Neuronal stem cell (in vitro differentiated cells): ENCODE data around the gene NGEF.

ENCODE experiments used
- DNase-seq: peaks from one replicate; pipeline ENCODE4 v3.0.0-alpha.2; 2013; ENCODE audit warnings: low spot score
- H2AFZ ChIP-seq: one replicate; pipeline ENCODE4 v1.6.1; 2013; ENCODE audit warnings: mild to moderate bottlenecking, low read length, inconsistent platforms
- H2AK5ac ChIP-seq: 2 replicates; pipeline ENCODE4 v1.6.1; 2013; ENCODE audit warnings: low read depth, mild to moderate bottlenecking, inconsistent platforms, low read length, moderate library complexity, mixed read lengths
- H2BK120ac ChIP-seq: 2 replicates; pipeline ENCODE4 v1.6.1; 2013; ENCODE audit warnings: low read depth, mild to moderate bottlenecking, inconsistent platforms, low read length, moderate library complexity, mixed read lengths
- H2BK12ac ChIP-seq: one replicate; pipeline ENCODE4 v1.6.1; 2013; ENCODE audit warnings: low read length, inconsistent platforms
- H2BK15ac ChIP-seq: 2 replicates; pipeline ENCODE4 v1.6.1; 2013; ENCODE audit warnings: mild to moderate bottlenecking, low read length, inconsistent platforms, mixed read lengths
- H2BK5ac ChIP-seq: one replicate; pipeline ENCODE4 v1.6.1; 2013; ENCODE audit warnings: inconsistent platforms, mild to moderate bottlenecking, low read length, moderate library complexity
- H3K14ac ChIP-seq: one replicate; pipeline ENCODE4 v1.6.1; 2013; ENCODE audit warnings: low read length, inconsistent platforms
- H3K18ac ChIP-seq: 2 replicates; pipeline ENCODE4 v1.6.1; 2013; ENCODE audit warnings: low read length, inconsistent platforms
- H3K23ac ChIP-seq: 2 replicates; pipeline ENCODE4 v1.6.1; 2013; ENCODE audit warnings: low read depth, mild to moderate bottlenecking, mixed read lengths, low read length, inconsistent platforms; ENCODE audit not compliant: poor library complexity
- H3K27ac ChIP-seq: replicated peaks from 3 replicates; pipeline ENCODE4 v1.5.1; 2013; ENCODE audit warnings: low read length, inconsistent platforms
- H3K27me3 ChIP-seq, 3 experiments: 2 replicates each; pipeline ENCODE4 v1.6.1; 2013; ENCODE audit warnings: low read length in 3 of 3, mild to moderate bottlenecking in 2 of 3, inconsistent platforms in 1 of 3, low read depth in 1 of 3, mixed read lengths in 1 of 3, moderate library complexity in 1 of 3; ENCODE audit not compliant: control insufficient read depth in 3 of 3, insufficient read depth in 3 of 3
- H3K36me3 ChIP-seq, 2 donors: replicated peaks in 1 of 2; 2 replicates each; pipeline ENCODE4 v1.6.1; 2013; ENCODE audit warnings: low read length in 2 of 2; ENCODE audit not compliant: control insufficient read depth in 2 of 2, insufficient read depth in 2 of 2
- H3K4ac ChIP-seq: 2 replicates; pipeline ENCODE4 v1.6.1; 2013; ENCODE audit warnings: inconsistent platforms, mild to moderate bottlenecking, low read length, moderate library complexity
- H3K4me1 ChIP-seq, 2 donors: 1 replicate in 1 of 2; 2 replicates in 1 of 2; pipeline ENCODE4 v1.6.1; 2013; ENCODE audit warnings: low read length in 2 of 2, low read depth in 1 of 2; ENCODE audit not compliant: control insufficient read depth in 2 of 2, insufficient read depth in 1 of 2
- H3K4me2 ChIP-seq: one replicate; pipeline ENCODE4 v1.6.1; 2013; ENCODE audit warnings: mild to moderate bottlenecking, low read length, inconsistent platforms; ENCODE audit not compliant: insufficient read depth, poor library complexity, severe bottlenecking
- H3K4me3 ChIP-seq, 2 donors: 2 replicates each; pipeline ENCODE4 v1.5.1; 2013; ENCODE audit warnings: low read length in 2 of 2, mild to moderate bottlenecking in 2 of 2, inconsistent platforms in 1 of 2, moderate library complexity in 1 of 2
- H3K79me1 ChIP-seq: one replicate; pipeline ENCODE4 v1.6.1; 2013; ENCODE audit warnings: low read depth, mild to moderate bottlenecking, inconsistent platforms, low read length, moderate library complexity
- H3K9ac ChIP-seq: one replicate; pipeline ENCODE4 v1.6.1; 2013; ENCODE audit warnings: mild to moderate bottlenecking, low read depth, low read length, inconsistent platforms; ENCODE audit not compliant: poor library complexity
- H3K9me3 ChIP-seq, 2 donors: replicated peaks in 1 of 2; 2 replicates each; pipeline versions ENCODE3 to v1.6.1; 2013; ENCODE audit warnings: low read length in 2 of 2, mild to moderate bottlenecking in 2 of 2, inconsistent platforms in 1 of 2, low read depth in 1 of 2, mixed read lengths in 1 of 2, moderate library complexity in 1 of 2; ENCODE audit not compliant: control insufficient read depth in 2 of 2, insufficient read depth in 1 of 2
- H4K8ac ChIP-seq: one replicate; pipeline ENCODE4 v1.6.1; 2013; ENCODE audit warnings: low read depth, mild to moderate bottlenecking, inconsistent platforms, low read length, moderate library complexity
- H4K91ac ChIP-seq: one replicate; pipeline ENCODE4 v1.6.1; 2013; ENCODE audit warnings: low read length, low read depth, mild to moderate bottlenecking, inconsistent platforms; ENCODE audit not compliant: poor library complexity
- WGBS, 2 donors: extraction: QIAGEN DNeasy Blood & Tissue Kit; methylation state at CpG; one replicate each; pipeline ENCODE4 v1.1.7; 2013; ENCODE audit warnings: missing lambda C conversion rate in 2 of 2, mixed read lengths in 1 of 2; ENCODE audit not compliant: insufficient read length in 2 of 2, insufficient replicate concordance in 1 of 2; ENCODE audit errors: extremely low coverage in 2 of 2; 5-methylcytosine and 5-hydroxymethylcytosine counted together

NGEF gene

DNA sequence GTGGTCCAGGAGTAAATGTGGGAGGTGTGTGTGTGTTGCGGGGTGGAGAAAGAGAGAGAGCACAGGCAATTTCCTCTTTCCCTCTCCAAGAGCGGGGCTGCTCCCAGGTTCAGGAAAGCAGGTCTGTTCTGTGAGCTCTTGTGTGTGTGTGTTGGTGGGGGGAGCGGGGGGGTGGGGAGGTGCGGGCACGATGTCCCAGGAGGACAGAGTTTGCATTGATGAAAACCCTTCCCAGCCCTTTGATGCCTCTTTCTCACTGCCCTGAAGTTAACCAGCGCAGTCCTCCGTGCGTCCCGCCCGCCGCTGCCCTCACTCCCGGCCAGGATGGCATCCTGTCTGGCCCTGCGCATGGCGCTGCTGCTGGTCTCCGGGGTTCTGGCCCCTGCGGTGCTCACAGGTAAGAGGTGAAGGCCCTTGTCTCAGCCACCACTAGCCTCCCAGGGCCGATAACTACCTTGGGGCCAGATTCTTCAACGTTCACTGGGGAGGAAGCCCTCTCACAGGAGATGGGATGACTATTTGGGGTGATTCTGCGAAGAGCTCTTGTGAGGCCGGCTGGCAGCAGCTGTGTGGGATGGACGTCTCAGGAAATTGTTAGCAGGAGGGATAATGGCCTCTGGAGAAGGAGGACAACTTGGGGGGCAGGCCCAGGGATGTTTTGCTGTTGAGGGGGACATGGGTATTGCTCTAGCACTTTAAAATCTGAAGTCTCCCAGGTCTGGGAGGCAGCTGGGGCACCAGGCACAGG is 142.9 kb downstream of the NGEF start, which contains the start of gene SNORC:
Gene SNORC, plus strand, starts transcription at position 247 of the 748 bp plus-strand sequence. Its CDS starts 78 bp downstream, at position 325.
- H2AK5ac ChIP-seq, result no peak within 1 kb of the TSS
- H2AFZ ChIP-seq, result no peak within 1 kb of the TSS
- no peak for DNase-seq
- no peaks in the 10 kb centered on the region for H3K9me3 ChIP-seq
- no peak within 1 kb of the TSS for H3K4me3 ChIP-seq
- no peak within 1 kb of the TSS for H2BK120ac ChIP-seq
- H3K18ac ChIP-seq, result no peak within 1 kb of the TSS
- H3K4me2 ChIP-seq, result no peak within 1 kb of the TSS
- peaks cover 2 to 4% of the 10 kb centered on the region in 2 donors for H3K4me1 ChIP-seq
- no peak within 1 kb of the TSS for H2BK12ac ChIP-seq
- H3K27ac ChIP-seq, result no peak within 1 kb of the TSS
- WGBS, 2 donors, result no CpG with 5 or more reads among the region's 21 CpGs
- no peaks in the 10 kb centered on the region for H3K27me3 ChIP-seq
- no peak within 1 kb of the TSS for H2BK5ac ChIP-seq
- no peak within 1 kb of the TSS for H4K8ac ChIP-seq
- H3K14ac ChIP-seq, result no peak within 1 kb of the TSS
- H3K9ac ChIP-seq, result peak within 1 kb of the TSS; percentile 24
- H2BK15ac ChIP-seq, result no peak within 1 kb of the TSS
- H3K36me3 ChIP-seq, result no peaks in the 10 kb centered on the region
- no peak within 1 kb of the TSS for H3K4ac ChIP-seq
- H4K91ac ChIP-seq, result no peak within 1 kb of the TSS
- peak within 1 kb of the TSS; percentile 25 for H3K23ac ChIP-seq
- H3K79me1 ChIP-seq, result no peaks in the 10 kb centered on the region

DNA sequence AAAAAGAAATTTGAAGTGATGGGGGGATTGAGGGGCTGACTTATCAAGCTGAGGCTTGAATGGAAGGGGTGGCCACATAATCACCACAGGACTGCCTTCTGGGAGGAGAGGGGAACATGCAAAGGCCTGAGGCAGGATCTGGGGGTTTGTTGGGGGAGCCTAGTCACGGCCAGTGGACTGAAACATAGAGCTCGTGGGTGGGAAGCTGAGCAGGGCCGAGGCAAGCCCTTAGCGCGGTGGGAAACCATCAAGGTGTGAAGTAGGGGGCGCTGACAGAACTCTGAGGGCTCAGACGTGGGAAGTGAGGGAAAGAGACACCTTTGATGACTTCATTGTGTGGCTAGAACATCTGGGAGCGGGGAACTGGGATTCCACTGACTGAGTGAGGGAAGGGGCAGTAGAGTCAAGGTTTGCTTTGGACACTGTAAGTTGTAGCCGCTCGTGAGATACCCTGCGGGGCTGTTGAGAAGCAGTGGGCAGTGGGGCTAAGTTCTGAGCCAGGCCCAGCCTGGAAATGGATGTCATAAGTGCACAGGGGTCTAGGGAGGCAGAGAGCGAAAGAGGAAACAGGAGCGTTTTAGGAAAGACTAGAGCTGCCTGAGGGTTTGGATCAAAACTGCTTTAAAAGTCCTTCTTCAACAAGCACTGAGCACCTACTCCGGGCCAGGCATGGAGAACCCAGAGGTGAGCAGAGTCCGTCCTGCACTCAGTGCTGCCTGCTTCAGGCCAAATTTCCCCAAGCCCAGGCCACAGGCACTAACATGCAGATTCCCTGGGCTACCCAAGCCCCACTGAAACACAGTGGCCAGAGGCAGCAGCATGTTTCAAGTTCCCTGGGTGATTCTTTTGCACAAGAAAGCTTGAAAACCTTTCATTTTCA is 143.7 kb downstream of the NGEF start:
- Histone ChIP-seq H3K18ac (no peak overlapping the region), H2AK5ac (no peak overlapping the region), H3K4me1 (peaks cover 2 to 4% of the 10 kb centered on the region in 2 donors), H4K91ac (no peak overlapping the region), H4K8ac (no peak overlapping the region), H3K9ac (peak overlapping the region; percentile 24), H3K14ac (no peak overlapping the region), H3K36me3 (no peaks in the 10 kb centered on the region), H3K4me2 (no peak overlapping the region), H2AFZ (no peak overlapping the region), H2BK5ac (no peak overlapping the region), H3K79me1 (no peaks in the 10 kb centered on the region), H2BK12ac (no peak overlapping the region), H2BK15ac (no peak overlapping the region), H3K27ac (no peak overlapping the region), H2BK120ac (no peak overlapping the region), H3K4ac (no peak overlapping the region), H3K9me3 (no peaks in the 10 kb centered on the region), H3K23ac (peak overlapping the region; percentile 25), H3K4me3 (no peak overlapping the region), H3K27me3 (no peaks in the 10 kb centered on the region)
- WGBS, 2 donors, result no CpG with 5 or more reads among the region's 15 CpGs
- DNase-seq, result no peak

DNA sequence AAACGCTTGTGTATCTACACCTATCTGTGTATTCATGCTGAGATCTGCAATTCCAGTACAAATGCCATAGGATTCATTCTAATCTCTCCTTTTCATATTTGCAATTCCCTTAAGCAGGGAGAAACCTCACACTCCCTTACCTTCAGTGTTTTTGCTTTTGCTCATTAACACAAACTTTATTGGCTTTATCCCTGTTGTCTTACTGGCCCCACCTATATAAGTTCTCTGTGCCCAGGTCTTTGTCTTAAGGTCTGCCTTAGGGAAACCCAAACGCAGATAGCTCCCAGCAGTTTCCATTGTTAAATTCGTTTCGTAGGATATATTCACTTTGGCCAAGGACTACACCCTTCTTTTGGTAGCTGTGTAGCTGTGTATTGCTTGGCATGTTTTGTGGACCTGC is 147.0 kb downstream of the NGEF start:
- no peak overlapping the region for H3K9ac ChIP-seq
- no peak overlapping the region for H3K27ac ChIP-seq
- H3K4me2 ChIP-seq, result no peak overlapping the region
- DNase-seq, result no peak
- no peak overlapping the region for H3K18ac ChIP-seq
- H2BK12ac ChIP-seq, result no peak overlapping the region
- H4K91ac ChIP-seq, result no peak overlapping the region
- no CpG with 5 or more reads among the region's 4 CpGs for WGBS, 2 donors
- no peak overlapping the region for H2BK120ac ChIP-seq
- H3K9me3 ChIP-seq, result no peaks in the 10 kb centered on the region
- H3K4me1 ChIP-seq, result no peaks in the 10 kb centered on the region
- H3K79me1 ChIP-seq, result no peaks in the 10 kb centered on the region
- no peaks in the 10 kb centered on the region for H3K27me3 ChIP-seq
- no peak overlapping the region for H2BK5ac ChIP-seq
- H3K4me3 ChIP-seq, result no peak overlapping the region
- no peak overlapping the region for H2BK15ac ChIP-seq
- H3K4ac ChIP-seq, result no peak overlapping the region
- no peak overlapping the region for H3K14ac ChIP-seq
- no peak overlapping the region for H3K23ac ChIP-seq
- H2AK5ac ChIP-seq, result no peak overlapping the region
- H2AFZ ChIP-seq, result no peak overlapping the region
- no peak overlapping the region for H4K8ac ChIP-seq
- peaks cover 4 to 7% of the 10 kb centered on the region in 2 donors for H3K36me3 ChIP-seq

DNA sequence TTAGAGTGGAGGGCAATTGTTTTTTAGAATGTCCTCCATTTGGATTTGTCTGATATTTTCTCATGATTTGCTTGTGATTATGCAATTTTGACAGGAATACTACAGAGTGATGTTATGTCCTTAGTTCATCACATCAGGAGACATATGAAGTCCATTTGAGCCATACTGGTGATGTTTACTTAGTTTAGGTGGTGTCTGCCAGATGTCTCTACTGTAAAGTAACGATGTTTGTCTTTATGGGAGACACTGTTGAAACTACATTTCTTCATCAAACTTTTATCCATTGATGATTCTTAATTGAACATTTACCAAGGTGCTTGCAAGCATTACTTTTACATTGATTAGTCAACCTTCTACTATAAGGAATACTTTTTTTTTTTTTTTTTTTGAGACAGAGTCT is 147.9 kb downstream of the NGEF start:
- Histone ChIP-seq H2AFZ (no peak overlapping the region), H2BK120ac (no peak overlapping the region), H2BK5ac (no peak overlapping the region), H3K4ac (no peak overlapping the region), H3K27ac (no peak overlapping the region), H2AK5ac (no peak overlapping the region), H2BK12ac (no peak overlapping the region), H3K79me1 (no peaks in the 10 kb centered on the region), H3K18ac (no peak overlapping the region), H3K23ac (no peak overlapping the region), H3K9ac (no peak overlapping the region), H4K91ac (no peak overlapping the region), H3K4me2 (no peak overlapping the region), H3K36me3 (peaks cover 9 to 15% of the 10 kb centered on the region in 2 donors), H3K14ac (no peak overlapping the region), H2BK15ac (no peak overlapping the region), H4K8ac (no peak overlapping the region), H3K27me3 (no peaks in the 10 kb centered on the region), H3K4me3 (no peak overlapping the region), H3K4me1 (peaks cover 0 to 2% of the 10 kb centered on the region in 2 donors), H3K9me3 (no peaks in the 10 kb centered on the region)
- WGBS, 2 donors, result no CpG with 5 or more reads among the region's 1 CpG
- DNase-seq, result no peak
